ENCODE measurements around the gene CCR3.
A peak's percentile ranks its signal among the peaks of the same experiment; 100 is the strongest.

Gene CCR3

GRCh38 chr3:46221938-46222337 is 20.3 kb upstream of the CCR3 start:
- DNase-seq: no peak

- DNase-seq: peak; percentile 98 to 99
Measured at GRCh38 chr3:46222435-46223161, 19.7 kb upstream of the CCR3 start.

GRCh38 chr3:46228260-46229242 is 13.7 kb upstream of the CCR3 start:
- DNase-seq: peak; percentile 99

GRCh38 chr3:46231323-46231722 is 10.9 kb upstream of the CCR3 start:
- no peak for DNase-seq

- no peak for DNase-seq
Measured at GRCh38 chr3:46233194-46233593, 9.1 kb upstream of the CCR3 start.

- DNase-seq: no peak
Measured at GRCh38 chr3:46235425-46235824, 6.8 kb upstream of the CCR3 start.

- DNase-seq: no peak
Measured at GRCh38 chr3:46236294-46237054, 5.8 kb upstream of the CCR3 start.

- no peak for DNase-seq
Measured at GRCh38 chr3:46238386-46238785, 3.9 kb upstream of the CCR3 start.

- no peak for DNase-seq
Measured at GRCh38 chr3:46239301-46239938, 2.8 kb upstream of the CCR3 start.

GRCh38 chr3:46239952-46240351 is 2.3 kb upstream of the CCR3 start:
- DNase-seq: no peak

GRCh38 chr3:46243560-46243959 is 1.3 kb downstream of the CCR3 start:
- no peak for DNase-seq

GRCh38 chr3:46245146-46245545 is 2.9 kb downstream of the CCR3 start:
- no peak for DNase-seq

- no peak for DNase-seq
Measured at GRCh38 chr3:46252980-46253379, 10.7 kb downstream of the CCR3 start.

GRCh38 chr3:46258525-46258924 is 16.3 kb downstream of the CCR3 start:
- no peak for DNase-seq

- no peak for DNase-seq
Measured at GRCh38 chr3:46261926-46262594, 19.8 kb downstream of the CCR3 start.

GRCh38 chr3:46264002-46264401 is 21.7 kb downstream of the CCR3 start:
- no peak for DNase-seq

- no peak for DNase-seq
Measured at GRCh38 chr3:46266598-46266997, 24.3 kb downstream of the CCR3 start.

GRCh38 chr3:46269556-46269955 is 27.3 kb downstream of the CCR3 start:
- no peak for DNase-seq

GRCh38 chr3:46270474-46270873 is 28.2 kb downstream of the CCR3 start:
- DNase-seq: no peak

GRCh38 chr3:46271209-46271745 is 29.0 kb downstream of the CCR3 start:
- DNase-seq: no peak

- DNase-seq: no peak
Measured at GRCh38 chr3:46272028-46272451, 29.8 kb downstream of the CCR3 start.
